ENCODE results near the gene GNAQ. TPM values are rescaled to one million over a fixed set of nuclear protein-coding genes. Genes with fewer than 3 reads are reported as not detected.

GNAQ gene
- total RNA-seq, 1 experiment from 2014 or later, result 28.7 TPM

DNA sequence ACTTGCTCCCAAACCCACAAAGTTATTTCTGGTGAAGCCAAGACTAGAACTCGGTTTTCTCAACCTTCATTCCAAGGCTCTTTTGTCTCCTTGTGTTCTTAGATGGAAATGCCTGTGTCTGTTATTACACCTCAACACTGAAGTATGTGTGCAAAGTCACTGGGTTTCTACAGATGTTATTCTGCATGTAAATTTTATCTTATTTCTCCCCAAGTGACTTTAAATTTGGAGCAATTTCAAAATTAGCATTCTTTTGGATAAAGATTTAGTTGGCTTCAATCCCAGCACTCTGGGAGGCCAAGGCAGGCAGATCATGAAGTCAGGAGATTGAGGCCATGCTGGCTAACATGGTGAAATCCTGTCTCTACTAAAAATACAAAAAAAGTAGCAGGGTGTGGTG is 279.1 kb downstream of the GNAQ start:
- Histone ChIP-seq H2AFZ (ENCODE audit: low read depth, low read length, poor library complexity, severe bottlenecking) (no peak overlapping the region), H3K4me3 (replicated peaks in 1 of 2; ENCODE audit: low read depth in 1 of 2, low read length in 2 of 2) (no peak overlapping the region), H3K27ac (ENCODE audit: low read depth, low read length) (no peak overlapping the region), H3K4me2 (ENCODE audit: low read length) (no peak overlapping the region), H3K4me1 (ENCODE audit: control insufficient read depth in 1 of 2, insufficient read depth in 2 of 2, low read length in 2 of 2) (no peaks in the 10 kb centered on the region), H3K79me2 (ENCODE audit: insufficient read depth, low read length) (no peaks in the 10 kb centered on the region), H3K9me3 (ENCODE audit: control insufficient read depth in 1 of 2, insufficient read depth in 1 of 2, low read depth in 1 of 2, low read length in 2 of 2) (no peaks in the 10 kb centered on the region), H3K9ac (ENCODE audit: low read length) (no peak overlapping the region), H4K20me1 (ENCODE audit: insufficient read depth) (no peaks in the 10 kb centered on the region), H3K27me3 (ENCODE audit: insufficient read depth, low read length) (no peaks in the 10 kb centered on the region), H3K36me3 (ENCODE audit: control insufficient read depth in 1 of 2, insufficient read depth in 2 of 2, low read length in 2 of 2) (no peaks in the 10 kb centered on the region), H3K9me2 (ENCODE audit: insufficient read depth) (no peaks in the 10 kb centered on the region)
- no peak for TF ChIP-seq ZFX (IDR thresholded peaks at IDR 0.05)
- DNase-seq (ENCODE audit: low read depth, low spot score) (no peak), ATAC-seq (no peak)
- no TSS peak for BruUV-seq (replicated peaks)
- CTCF ChIA-PET, result interaction anchor here (0.5 to 1.8 kb wide), 2 partner anchors 264 to 296 kb away, joined by 4 to 20 read pairs; no protein-coding TSS in a partner anchor
- intact Hi-C loops (cut with micrococcal nuclease), result loop anchor here (1.0 to 5.0 kb wide), 2 partner anchors 319 to 585 kb away; no protein-coding TSS in a partner anchor
- POLR2A ChIA-PET, result no interaction called here
- RAD21 ChIA-PET (ENCODE audit: low non-redundant PET in 1 of 2, low total read pairs in 2 of 2, uncharacterized antibody in 2 of 2, unreplicated experiment in 2 of 2), result no interaction called here

DNA sequence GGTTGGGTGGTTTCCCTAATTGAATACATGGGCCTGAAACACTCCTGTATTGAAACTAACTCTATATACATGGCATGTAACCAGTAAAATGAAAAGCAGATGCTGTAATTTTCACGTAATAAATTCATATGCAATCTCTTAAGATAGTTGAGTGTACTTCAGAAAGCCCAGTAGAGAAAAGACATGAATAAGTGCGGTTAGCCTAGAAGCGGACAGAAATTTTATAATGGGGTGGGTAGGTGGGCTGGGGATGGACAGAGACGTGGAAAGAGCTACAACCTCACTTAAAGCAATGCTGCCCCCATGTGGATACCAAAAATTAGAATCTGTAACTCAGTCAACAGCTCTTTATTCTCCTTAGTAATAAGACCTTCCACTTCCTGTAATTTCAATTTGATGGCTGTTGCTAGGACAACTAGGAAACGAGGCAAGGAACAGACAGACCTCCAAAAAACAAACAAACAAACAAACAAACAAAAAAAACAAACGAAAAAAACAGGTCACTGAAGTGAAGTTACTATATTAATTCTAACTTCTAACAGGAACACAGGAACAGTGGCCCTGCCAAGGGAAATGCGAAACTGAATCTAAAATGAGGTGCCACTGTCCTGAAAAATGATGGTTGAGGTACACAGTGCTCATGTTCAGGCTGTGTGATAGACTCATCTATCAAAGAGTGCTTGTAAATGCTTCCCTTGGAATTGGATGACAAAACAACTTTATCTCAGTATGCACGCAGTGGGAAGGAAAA is 280.1 kb downstream of the GNAQ start:
- ATAC-seq, result peak; percentile 72
- no peaks in the 10 kb centered on the region for H3K36me3 ChIP-seq (ENCODE audit: control insufficient read depth in 1 of 2, insufficient read depth in 2 of 2, low read length in 2 of 2)
- H3K4me3 ChIP-seq (replicated peaks in 1 of 2; ENCODE audit: low read depth in 1 of 2, low read length in 2 of 2), result no peak overlapping the region
- intact Hi-C loops (cut with micrococcal nuclease), result loop anchor here (1.0 to 5.0 kb wide), 3 partner anchors 297 to 584 kb away; no protein-coding TSS in a partner anchor
- no peaks in the 10 kb centered on the region for H3K9me2 ChIP-seq (ENCODE audit: insufficient read depth)
- POLR2A ChIA-PET, result no interaction called here
- H3K4me2 ChIP-seq (ENCODE audit: low read length), result no peak overlapping the region
- no peaks in the 10 kb centered on the region for H4K20me1 ChIP-seq (ENCODE audit: insufficient read depth)
- TF ChIP-seq CBX3 (IDR thresholded peaks at IDR 0.05; ENCODE audit: low read depth) (no peak), RAD21 (IDR thresholded peaks at IDR 0.05; ENCODE audit: low read depth) (peak; percentile 66)
- TF ChIP-seq, protein P1, sequence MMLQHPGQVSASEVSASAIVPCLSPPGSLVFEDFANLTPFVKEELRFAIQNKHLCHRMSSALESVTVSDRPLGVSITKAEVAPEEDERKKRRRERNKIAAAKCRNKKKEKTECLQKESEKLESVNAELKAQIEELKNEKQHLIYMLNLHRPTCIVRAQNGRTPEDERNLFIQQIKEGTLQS (IDR thresholded peaks at IDR 0.05), result no peak
- TF ChIP-seq, protein P2, sequence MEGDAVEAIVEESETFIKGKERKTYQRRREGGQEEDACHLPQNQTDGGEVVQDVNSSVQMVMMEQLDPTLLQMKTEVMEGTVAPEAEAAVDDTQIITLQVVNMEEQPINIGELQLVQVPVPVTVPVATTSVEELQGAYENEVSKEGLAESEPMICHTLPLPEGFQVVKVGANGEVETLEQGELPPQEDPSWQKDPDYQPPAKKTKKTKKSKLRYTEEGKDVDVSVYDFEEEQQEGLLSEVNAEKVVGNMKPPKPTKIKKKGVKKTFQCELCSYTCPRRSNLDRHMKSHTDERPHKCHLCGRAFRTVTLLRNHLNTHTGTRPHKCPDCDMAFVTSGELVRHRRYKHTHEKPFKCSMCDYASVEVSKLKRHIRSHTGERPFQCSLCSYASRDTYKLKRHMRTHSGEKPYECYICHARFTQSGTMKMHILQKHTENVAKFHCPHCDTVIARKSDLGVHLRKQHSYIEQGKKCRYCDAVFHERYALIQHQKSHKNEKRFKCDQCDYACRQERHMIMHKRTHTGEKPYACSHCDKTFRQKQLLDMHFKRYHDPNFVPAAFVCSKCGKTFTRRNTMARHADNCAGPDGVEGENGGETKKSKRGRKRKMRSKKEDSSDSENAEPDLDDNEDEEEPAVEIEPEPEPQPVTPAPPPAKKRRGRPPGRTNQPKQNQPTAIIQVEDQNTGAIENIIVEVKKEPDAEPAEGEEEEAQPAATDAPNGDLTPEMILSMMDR (IDR thresholded peaks at IDR 0.05 in 2 of 3, conservative IDR thresholded peaks at IDR 0.05 in 1 of 3; ENCODE audit: borderline replicate concordance in 1 of 3, insufficient read depth in 1 of 3, low read depth in 2 of 3, low read length in 2 of 3), result peak; percentile 39 to 62 (median 46); a peak in 4 of 6 replicates
- no peak overlapping the region for H3K27ac ChIP-seq (ENCODE audit: low read depth, low read length)
- no peaks in the 10 kb centered on the region for H3K9me3 ChIP-seq (ENCODE audit: control insufficient read depth in 1 of 2, insufficient read depth in 1 of 2, low read depth in 1 of 2, low read length in 2 of 2)
- no peaks in the 10 kb centered on the region for H3K27me3 ChIP-seq (ENCODE audit: insufficient read depth, low read length)
- no peaks in the 10 kb centered on the region for H3K4me1 ChIP-seq (ENCODE audit: control insufficient read depth in 1 of 2, insufficient read depth in 2 of 2, low read length in 2 of 2)
- peak; percentile 12 for DNase-seq (ENCODE audit: low read depth, low spot score)
- CTCF ChIA-PET, result interaction anchor here (0.6 to 2.5 kb wide), 13 partner anchors 11 to 584 kb away, joined by 3 to 20 read pairs (median 4); no protein-coding TSS in a partner anchor
- H3K9ac ChIP-seq (ENCODE audit: low read length), result no peak overlapping the region
- no peak overlapping the region for H2AFZ ChIP-seq (ENCODE audit: low read depth, low read length, poor library complexity, severe bottlenecking)
- no TSS peak for BruUV-seq (replicated peaks)
- H3K79me2 ChIP-seq (ENCODE audit: insufficient read depth, low read length), result no peaks in the 10 kb centered on the region
- RAD21 ChIA-PET (ENCODE audit: low non-redundant PET in 1 of 2, low total read pairs in 2 of 2, uncharacterized antibody in 2 of 2, unreplicated experiment in 2 of 2), result interaction anchor here in 1 of 2 experiments (0.9 kb wide), 1 partner anchor 318 kb away, joined by 5 read pairs; no protein-coding TSS in a partner anchor
